Suprapubic skin (tissue), 4 donors: ENCODE data around the gene ATG2B.

Experiments
- EP300 ChIP-seq: sonication (generic); formaldehyde crosslinking; IDR thresholded peaks from one replicate; pipeline ENCODE4 v1.6.1; 2017; ENCODE audit warnings: antibody characterized with exemption
- POLR2A ChIP-seq, 2 donors: fragments of 450-650 bp; IDR thresholded peaks; one replicate each; pipeline ENCODE4 v1.6.1; 2017; ENCODE audit warnings: antibody characterized with exemption in 2 of 2, mild to moderate bottlenecking in 2 of 2, moderate library complexity in 2 of 2
- POLR2AphosphoS5 ChIP-seq, 3 donors: sonication (generic); formaldehyde crosslinking; IDR thresholded peaks; one replicate each; pipeline ENCODE4 v1.6.1; 2017; ENCODE audit warnings: antibody characterized with exemption in 3 of 3
- TF ChIP-seq, protein P1 (sequence below), 2 donors: fragments of 200-600 bp in 1 of 2; fragments of 450-650 bp in 1 of 2; sonication (generic) in 1 of 2; IDR thresholded peaks; one replicate each; pipeline ENCODE4 v1.5.1; 2016 to 2019; ENCODE audit warnings: antibody characterized with exemption in 2 of 2, mild to moderate bottlenecking in 1 of 2, moderate library complexity in 1 of 2

DNA sequence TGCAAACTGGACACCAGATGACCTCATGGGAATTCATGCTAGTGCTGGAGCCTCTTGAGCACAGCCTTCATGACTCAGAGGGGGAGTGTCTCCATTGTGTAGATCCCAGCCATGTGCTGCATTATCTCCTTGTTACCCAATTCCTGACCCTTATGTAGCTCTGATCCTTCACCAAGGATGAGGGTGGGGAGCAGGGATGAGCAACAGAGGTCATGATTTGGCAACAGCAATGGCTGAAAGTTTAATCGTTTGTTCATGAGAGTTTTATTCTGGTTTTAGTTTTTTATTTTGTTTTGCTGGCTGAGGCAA lies 116.6 kb downstream of the ATG2B start:
- TF ChIP-seq POLR2A (IDR thresholded peaks at IDR 0.05) (no peak), POLR2AphosphoS5 (IDR thresholded peaks at IDR 0.05) (no peak), EP300 (no peak)
- TF ChIP-seq, protein P1, sequence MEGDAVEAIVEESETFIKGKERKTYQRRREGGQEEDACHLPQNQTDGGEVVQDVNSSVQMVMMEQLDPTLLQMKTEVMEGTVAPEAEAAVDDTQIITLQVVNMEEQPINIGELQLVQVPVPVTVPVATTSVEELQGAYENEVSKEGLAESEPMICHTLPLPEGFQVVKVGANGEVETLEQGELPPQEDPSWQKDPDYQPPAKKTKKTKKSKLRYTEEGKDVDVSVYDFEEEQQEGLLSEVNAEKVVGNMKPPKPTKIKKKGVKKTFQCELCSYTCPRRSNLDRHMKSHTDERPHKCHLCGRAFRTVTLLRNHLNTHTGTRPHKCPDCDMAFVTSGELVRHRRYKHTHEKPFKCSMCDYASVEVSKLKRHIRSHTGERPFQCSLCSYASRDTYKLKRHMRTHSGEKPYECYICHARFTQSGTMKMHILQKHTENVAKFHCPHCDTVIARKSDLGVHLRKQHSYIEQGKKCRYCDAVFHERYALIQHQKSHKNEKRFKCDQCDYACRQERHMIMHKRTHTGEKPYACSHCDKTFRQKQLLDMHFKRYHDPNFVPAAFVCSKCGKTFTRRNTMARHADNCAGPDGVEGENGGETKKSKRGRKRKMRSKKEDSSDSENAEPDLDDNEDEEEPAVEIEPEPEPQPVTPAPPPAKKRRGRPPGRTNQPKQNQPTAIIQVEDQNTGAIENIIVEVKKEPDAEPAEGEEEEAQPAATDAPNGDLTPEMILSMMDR (IDR thresholded peaks at IDR 0.05): no peak
